ENCODE results near the gene CFI.
A peak's percentile ranks its signal among the peaks of the same experiment; 100 is the strongest.

The CFI gene

GRCh38 chr4:109730619-109731545 is 70.9 kb downstream of the CFI start:
- DNase-seq (ENCODE audit: low spot score): no peak

GRCh38 chr4:109729718-109730618 is 71.8 kb downstream of the CFI start, which contains the start of gene PLA2G12A:
PLA2G12A (minus strand) TSS chr4:109730070; CDS start chr4:109729809, 261 bp downstream.
- peak; percentile 94 for DNase-seq (ENCODE audit: low spot score)

- DNase-seq (ENCODE audit: low spot score): peak; percentile 22
These were observed 72.6 kb downstream of the CFI start for GRCh38 chr4:109729117-109729717.

- peak; percentile 9 for DNase-seq (ENCODE audit: low spot score)
These were observed 73.4 kb downstream of the CFI start for GRCh38 chr4:109728385-109728784.

- no peak for DNase-seq (ENCODE audit: low spot score)
These were observed 78.7 kb downstream of the CFI start for GRCh38 chr4:109723110-109723509.

GRCh38 chr4:109722357-109722756 is 79.4 kb downstream of the CFI start:
- DNase-seq (ENCODE audit: low spot score): no peak

- DNase-seq (ENCODE audit: low spot score): peak; percentile 40
These were observed 80.8 kb downstream of the CFI start for GRCh38 chr4:109721033-109721432.

- no peak for DNase-seq (ENCODE audit: low spot score)
These were observed 82.2 kb downstream of the CFI start for GRCh38 chr4:109719604-109720003.

- DNase-seq (ENCODE audit: low spot score): no peak
These were observed 83.0 kb downstream of the CFI start for GRCh38 chr4:109718759-109719158.

- no peak for DNase-seq (ENCODE audit: low spot score)
These were observed 88.3 kb downstream of the CFI start for GRCh38 chr4:109713500-109713899.

GRCh38 chr4:109708990-109709389 is 92.8 kb downstream of the CFI start:
- DNase-seq (ENCODE audit: low spot score): no peak

GRCh38 chr4:109708435-109708834 is 93.4 kb downstream of the CFI start:
- DNase-seq (ENCODE audit: low spot score): no peak

- DNase-seq (ENCODE audit: low spot score): peak; percentile 20
These were observed 98.0 kb downstream of the CFI start for GRCh38 chr4:109703664-109704361.

- peak; percentile 83 for DNase-seq (ENCODE audit: low spot score)
These were observed 98.7 kb downstream of the CFI start, which contains the start of gene CASP6 for GRCh38 chr4:109702950-109703663. CASP6 (minus strand) TSS chr4:109703445; CDS start chr4:109703395, 50 bp downstream.

GRCh38 chr4:109701566-109702410 is 100.0 kb downstream of the CFI start:
- peak; percentile 43 for DNase-seq (ENCODE audit: low spot score)

- DNase-seq (ENCODE audit: low spot score): no peak
These were observed 102.1 kb downstream of the CFI start for GRCh38 chr4:109699553-109700225.

- DNase-seq (ENCODE audit: low spot score): no peak
These were observed 103.1 kb downstream of the CFI start for GRCh38 chr4:109698656-109699055.

- DNase-seq (ENCODE audit: low spot score): no peak
These were observed 110.3 kb downstream of the CFI start for GRCh38 chr4:109691411-109691920.
